Measurements from ENCODE around the gene DDX19B.
"Not testable (repeated sequence)": the region's sequence is repeated elsewhere in the genome, so short reads cannot be mapped to it uniquely, and the experiment has no call there.

The DDX19B gene

GRCh38 chr16:70287304-70287971 lies 11.5 kb upstream of the DDX19B start:
- not testable (repeated sequence) for DNase-seq (ENCODE audit: low spot score)

GRCh38 chr16:70289229-70290094 lies 9.5 kb upstream of the DDX19B start, which contains the start of gene AARS1:
Gene AARS1 (minus strand): TSS chr16:70289506. CDS start chr16:70282763, 6,743 bp downstream.
- DNase-seq (ENCODE audit: low spot score) = peak; percentile 100

- no peak for DNase-seq (ENCODE audit: low spot score)
Measured at GRCh38 chr16:70290949-70291519, 8.0 kb upstream of the DDX19B start.

DNA sequence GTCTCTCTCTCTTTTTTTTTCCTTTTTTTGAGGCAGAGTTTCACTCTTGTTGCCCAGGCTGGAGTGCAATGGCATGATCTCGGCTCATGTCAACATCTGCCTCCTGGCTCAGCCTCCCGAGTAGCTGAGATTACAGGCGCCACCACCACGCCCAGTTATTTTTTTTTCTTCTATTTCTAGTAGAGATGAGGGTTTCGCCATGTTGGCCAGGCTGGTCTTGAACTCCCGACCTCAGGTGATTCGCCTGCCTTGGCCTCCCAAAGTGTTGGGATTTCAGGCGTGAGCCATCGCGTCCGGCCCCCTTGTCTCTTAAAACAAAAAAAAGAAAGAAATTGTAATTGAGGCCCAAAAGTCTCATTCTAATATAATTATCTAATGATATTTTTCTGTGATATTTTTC lies 6.8 kb upstream of the DDX19B start:
- DNase-seq (ENCODE audit: low spot score) = not testable (repeated sequence)

DNA sequence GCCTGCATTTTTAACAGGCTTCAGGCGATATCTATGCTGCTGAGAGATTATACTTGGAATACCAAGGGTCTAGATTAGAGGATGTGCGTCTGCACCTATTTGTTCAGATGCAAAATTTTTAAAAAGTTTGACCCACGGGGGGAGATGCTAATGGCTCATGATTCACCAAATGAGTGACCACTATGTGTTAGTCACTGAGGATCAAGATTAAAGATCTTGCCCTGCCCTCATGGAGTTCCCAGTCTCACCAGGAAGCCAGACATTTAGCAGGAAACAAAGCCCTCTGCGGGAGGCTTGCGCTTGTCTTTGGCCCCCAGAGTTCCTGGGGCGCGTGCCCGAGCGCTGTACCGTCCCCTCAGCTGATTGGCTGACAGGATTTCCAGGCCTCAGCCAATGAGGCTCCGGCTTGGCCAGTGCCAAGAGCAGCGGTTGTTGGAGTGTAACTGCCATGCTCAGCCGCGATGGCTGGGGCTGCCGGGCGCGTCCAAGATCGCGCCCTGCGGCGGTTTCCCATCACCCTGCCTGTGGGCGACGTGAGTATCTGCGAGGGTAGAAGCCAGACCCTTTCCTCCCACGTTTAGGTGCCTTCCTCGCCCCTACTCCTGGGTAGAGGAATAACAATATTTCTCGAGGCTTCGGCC lies 4.5 kb upstream of the DDX19B start:
- DNase-seq (ENCODE audit: low spot score) = no peak

DNA sequence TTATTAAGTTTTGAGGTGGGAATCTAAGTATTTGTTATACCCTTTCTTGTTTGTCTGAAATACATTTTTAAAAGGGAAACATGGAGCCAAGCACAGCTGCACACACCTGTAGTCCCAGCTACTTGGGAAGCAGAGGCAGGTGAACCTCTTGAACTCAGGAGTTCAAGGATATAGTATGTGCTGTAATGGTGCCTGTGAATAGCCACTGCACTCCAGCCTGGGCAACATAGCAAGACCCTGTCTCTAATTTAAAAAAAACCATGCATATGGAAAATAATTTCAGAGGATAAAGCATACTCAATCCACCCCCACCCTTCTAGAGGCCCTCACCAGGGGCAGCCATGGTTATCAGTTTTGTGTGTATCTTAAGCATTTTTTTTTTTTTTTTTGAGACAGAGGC lies 3.4 kb upstream of the DDX19B start:
- DNase-seq (ENCODE audit: low spot score) = no peak

GRCh38 chr16:70301121-70301520 lies 2.1 kb downstream of the DDX19B start:
- DNase-seq (ENCODE audit: low spot score) = no peak

- no peak for DNase-seq (ENCODE audit: low spot score)
Measured at GRCh38 chr16:70302745-70303144, 3.8 kb downstream of the DDX19B start.

GRCh38 chr16:70304892-70305448 lies 6.0 kb downstream of the DDX19B start:
- no peak for DNase-seq (ENCODE audit: low spot score)

DNA sequence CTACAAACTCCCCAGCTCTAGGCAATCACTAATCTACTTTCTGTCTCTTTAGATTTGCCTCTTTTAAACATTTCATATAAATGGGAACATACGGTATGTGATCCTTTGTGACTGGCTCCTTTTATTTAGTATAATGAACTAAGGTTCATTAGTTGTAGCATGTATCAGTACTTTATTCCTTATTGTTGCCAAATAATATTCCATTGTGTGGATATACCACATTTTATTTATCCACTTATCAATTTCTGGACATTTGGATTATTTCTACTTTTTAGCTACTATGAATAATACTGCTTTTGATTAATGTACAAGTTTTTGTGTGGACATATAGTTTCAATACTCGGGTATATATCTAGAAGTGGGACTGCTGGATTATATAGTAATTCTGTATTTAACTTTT lies 7.9 kb downstream of the DDX19B start:
- no peak for DNase-seq (ENCODE audit: low spot score)

DNA sequence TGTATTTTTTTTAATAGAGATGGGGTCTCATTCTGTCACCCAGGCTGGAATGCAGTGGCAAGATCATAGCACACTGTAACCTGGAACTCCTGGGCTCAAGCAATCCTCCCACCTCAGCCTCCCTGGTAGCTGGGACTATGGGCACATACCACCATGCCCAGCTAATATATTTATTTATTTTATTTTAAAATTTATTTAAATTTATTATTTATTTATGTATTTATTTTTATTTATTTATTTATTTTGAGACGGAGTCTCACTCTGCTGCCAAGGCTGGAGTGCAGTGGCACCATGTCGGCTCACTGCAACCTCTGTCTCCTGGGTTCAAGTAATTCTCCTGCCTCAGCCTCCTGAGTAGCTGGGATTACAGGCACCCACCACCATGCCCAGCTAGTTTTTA lies 8.7 kb downstream of the DDX19B start:
- DNase-seq (ENCODE audit: low spot score) = not testable (repeated sequence)

DNA sequence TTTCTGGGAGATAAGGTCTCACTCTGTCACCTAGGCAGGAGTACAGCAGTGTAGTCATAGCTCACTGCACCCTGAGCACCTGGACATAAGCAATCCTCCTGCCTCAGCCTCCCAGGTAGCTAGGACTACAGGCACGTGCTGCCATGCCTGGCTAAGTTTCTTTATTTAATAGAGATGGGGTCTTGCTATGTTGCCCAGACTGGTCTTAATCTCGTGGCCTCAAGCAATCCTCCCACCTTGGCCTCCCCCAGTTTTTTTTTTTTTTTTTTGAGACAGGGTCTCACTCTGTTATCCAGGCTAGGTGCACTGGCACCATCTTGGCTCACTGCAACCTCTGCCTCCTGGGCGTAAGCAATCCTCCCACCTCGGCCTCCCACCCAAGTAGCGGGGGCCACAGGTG lies 21.1 kb downstream of the DDX19B start:
- DNase-seq (ENCODE audit: low spot score) = no peak

GRCh38 chr16:70324998-70325747 lies 26.2 kb downstream of the DDX19B start:
- DNase-seq (ENCODE audit: low spot score) = no peak

DNA sequence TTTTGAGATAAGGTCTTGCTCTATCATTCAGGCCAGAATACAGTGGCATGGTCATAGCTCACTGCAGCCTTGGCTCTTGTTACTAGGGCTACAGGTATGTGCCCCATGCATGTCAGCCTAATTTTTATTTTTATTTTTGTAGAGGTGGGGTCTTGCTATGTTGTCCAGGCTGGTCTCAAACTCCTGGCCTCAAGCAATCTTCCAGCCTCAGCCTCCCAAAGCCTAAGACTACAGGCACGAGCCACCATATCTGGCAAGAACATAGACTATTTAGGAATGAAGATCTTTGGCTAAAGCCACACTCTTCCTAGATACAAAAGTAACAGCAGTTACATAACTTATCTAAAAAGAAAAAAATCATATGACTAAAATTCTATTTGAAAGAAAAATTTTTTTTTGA lies 32.1 kb downstream of the DDX19B start:
- DNase-seq (ENCODE audit: low spot score) = no peak

DNA sequence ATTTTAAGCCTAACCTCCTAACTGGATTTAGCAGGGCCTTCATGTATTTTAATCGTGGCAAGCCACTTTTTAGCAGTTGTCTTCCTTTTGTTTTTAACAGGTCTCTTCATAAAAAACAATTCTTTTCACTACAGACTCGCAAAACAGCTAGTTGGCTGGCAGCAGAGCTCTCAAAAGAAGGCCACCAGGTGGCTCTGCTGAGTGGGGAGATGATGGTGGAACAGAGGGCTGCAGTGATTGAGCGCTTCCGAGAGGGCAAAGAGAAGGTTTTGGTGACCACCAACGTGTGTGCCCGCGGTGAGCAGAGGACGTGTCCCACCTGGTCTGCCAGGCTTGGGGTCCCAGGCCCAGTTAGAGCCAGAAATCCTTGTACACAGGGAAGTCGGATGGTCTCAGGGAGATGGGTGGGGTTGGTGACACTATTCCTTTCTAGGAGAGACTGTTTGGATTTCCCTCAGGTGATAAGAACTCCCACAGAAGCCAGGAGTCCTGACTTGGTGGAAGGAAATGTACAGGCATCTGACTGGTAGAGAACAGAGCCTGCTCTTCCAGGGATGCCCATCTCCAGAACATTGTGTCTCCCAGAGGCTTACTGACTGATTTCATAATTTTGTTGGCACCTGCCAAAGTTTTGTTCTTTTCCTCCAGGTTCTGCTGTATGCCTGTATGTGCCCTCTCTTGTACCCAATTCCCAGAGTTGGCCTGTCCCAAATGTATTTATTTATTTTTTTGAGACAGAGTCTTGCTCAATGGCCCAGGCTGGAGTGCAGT lies 32.8 kb downstream of the DDX19B start:
- DNase-seq (ENCODE audit: low spot score) = peak; percentile 24

DNA sequence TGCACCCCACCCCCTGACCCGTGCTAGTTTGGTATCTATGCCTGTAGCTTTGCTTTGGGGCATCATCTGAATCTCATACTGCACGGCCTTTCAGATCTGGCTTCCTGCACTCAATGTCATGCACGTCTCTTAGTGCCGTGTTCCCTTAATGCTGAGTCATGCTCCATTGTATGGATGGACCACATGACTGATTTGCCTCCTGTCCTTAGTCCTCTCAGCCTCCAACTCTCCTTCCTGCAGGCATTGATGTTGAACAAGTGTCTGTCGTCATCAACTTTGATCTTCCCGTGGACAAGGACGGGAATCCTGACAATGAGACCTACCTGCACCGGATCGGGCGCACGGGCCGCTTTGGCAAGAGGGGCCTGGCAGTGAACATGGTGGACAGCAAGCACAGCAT lies 33.7 kb downstream of the DDX19B start:
- DNase-seq (ENCODE audit: low spot score) = not testable (repeated sequence)

DNA sequence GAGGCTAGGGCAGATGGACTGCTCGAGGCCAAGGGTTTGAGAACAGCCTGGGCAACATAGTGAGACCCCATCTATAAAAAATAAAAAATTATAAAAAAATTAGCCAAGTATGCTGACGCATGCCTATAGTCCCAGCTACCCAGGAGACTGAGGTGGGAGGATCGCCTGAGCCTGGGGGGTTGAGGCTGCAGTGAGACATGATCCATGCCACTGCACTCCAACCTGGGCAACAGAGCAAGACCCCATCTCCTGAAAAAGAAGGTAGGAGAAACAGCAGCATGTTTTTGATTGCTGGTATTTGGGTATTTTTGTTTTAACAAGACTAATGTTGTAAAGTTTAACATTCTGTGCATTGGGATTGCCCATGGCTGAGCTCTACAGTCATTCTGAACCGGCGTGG lies 38.8 kb downstream of the DDX19B start:
- no peak for DNase-seq (ENCODE audit: low spot score)

DNA sequence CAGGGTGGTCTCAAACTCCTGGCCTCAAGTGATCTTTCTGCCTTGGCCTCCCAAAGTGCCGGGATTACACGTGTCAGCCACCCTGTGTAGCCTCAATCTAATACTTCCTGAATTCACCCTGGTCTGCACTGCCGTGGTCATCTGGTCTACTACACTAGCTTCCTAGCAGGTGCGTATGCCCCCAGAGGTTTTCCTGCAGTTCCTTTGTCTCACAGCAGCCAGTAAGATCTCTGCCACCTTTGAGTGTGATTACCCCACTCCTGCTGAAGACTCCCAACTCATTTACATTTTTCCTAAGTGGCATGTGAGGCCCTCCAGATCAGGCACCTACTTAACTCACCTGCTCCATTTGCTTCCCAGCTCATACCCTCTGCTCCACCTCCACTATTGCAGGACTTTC lies 42.6 kb downstream of the DDX19B start:
- no peak for DNase-seq (ENCODE audit: low spot score)

DNA sequence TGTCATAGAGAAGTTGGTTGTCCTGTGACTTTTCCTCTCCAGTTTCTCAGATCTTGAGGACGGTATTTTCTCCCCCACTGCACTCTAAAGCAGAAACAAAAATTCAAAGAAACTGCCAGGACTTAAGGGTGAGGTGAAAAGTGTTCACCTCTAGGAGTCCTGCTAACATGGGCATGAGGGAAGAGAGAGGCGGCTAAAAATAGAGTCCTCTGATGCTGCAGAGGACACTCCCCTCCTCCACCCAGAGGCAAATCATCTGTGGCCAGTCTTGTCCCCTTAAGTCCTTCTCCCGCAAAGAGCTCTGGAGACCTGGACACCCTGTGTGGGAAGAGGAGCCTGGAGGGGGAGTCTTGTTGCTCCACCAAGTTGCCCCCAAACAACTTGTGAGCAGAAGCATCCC lies 43.0 kb downstream of the DDX19B start:
- no peak for DNase-seq (ENCODE audit: low spot score)

GRCh38 chr16:70345840-70346239 lies 46.9 kb downstream of the DDX19B start:
- DNase-seq (ENCODE audit: low spot score) = no peak

GRCh38 chr16:70348991-70349390 lies 50.0 kb downstream of the DDX19B start:
- DNase-seq (ENCODE audit: low spot score) = no peak

All from hepatic stellate cell (primary cell).